K562 (cell line): ENCODE measurements around the gene HSBP1L1. TPM values are rescaled to one million over a fixed set of nuclear protein-coding genes. Genes with fewer than 3 reads are reported as not detected.

Experiments
- ATAC-seq: fragments of 200-7000 bp; cut with Tn5 transposase; 3 replicates; pipeline ENCODE4 v1.9.1; 2020; ENCODE audit warnings: moderate library complexity
- BruUV-seq: library from RNA; stranded (reverse); fragments of 400-500 nt; replicated peaks from 2 replicates; lab custom pipeline; 2021; lab: Mats Ljungman, UMichigan
- CTCF ChIA-PET: fragments of 300-600 bp; formaldehyde crosslinking; extraction: SDS; loops from one replicate; lab custom pipeline; 2021; ENCODE audit warnings: low intra/inter-chr PET ratio; lab: Yijun Ruan, JAX
- POLR2A ChIA-PET: fragments of 300-600, 350-650 bp; sonication (Branson Sonifier 250); formaldehyde crosslinking; extraction: SDS; loops from one replicate; lab custom pipeline; 2021; ENCODE audit warnings: antibody characterized with exemption, inconsistent platforms; lab: Yijun Ruan, JAX
- DNase-seq, 4 experiments: peaks; one replicate each; pipeline versions ENCODE4 v3.0.0 to v3.0.0-alpha.2; 2011 to 2018; ENCODE audit warnings: low spot score in 3 of 4, mixed read lengths in 3 of 4; ENCODE audit errors: extremely low read depth in 1 of 4
- FAIRE-seq: peaks from 2 replicates; lab custom pipeline; 2011; peaks lifted over from hg19 to GRCh38; lab: Jason Lieb, UNC
- H2AFZ ChIP-seq: 2 replicates; pipeline ENCODE4 v1.6.0; 2011; ENCODE audit warnings: low read depth, low read length, control low read depth, inconsistent platforms
- H3K27ac ChIP-seq: fragments of 200-600 bp; 3 replicates; pipeline ENCODE4 v1.8.0; 2011; ENCODE audit warnings: low read depth, mild to moderate bottlenecking, control low read depth, inconsistent platforms, low read length, moderate library complexity, mixed read lengths; ENCODE audit errors: extremely low read depth
- H3K27me3 ChIP-seq, 2 experiments: fragments of 300-600 bp in 1 of 2; 2 replicates in 1 of 2; 3 replicates in 1 of 2; pipeline versions ENCODE4 v1.6.0 to v1.8.0; 2011; ENCODE audit warnings: inconsistent platforms in 2 of 2, low read length in 2 of 2, mild to moderate bottlenecking in 1 of 2, mixed read lengths in 1 of 2, moderate library complexity in 1 of 2; ENCODE audit not compliant: control insufficient read depth in 2 of 2, insufficient read depth in 2 of 2
- H3K36me3 ChIP-seq: fragments of 300-600 bp; 3 replicates; pipeline ENCODE4 v1.8.0; 2011; ENCODE audit warnings: mild to moderate bottlenecking, low read length, inconsistent platforms; ENCODE audit not compliant: control insufficient read depth, insufficient read depth
- H3K4me1 ChIP-seq, 2 experiments: fragments of 200-600 bp in 1 of 2; replicated peaks in 1 of 2; 2 replicates in 1 of 2; 3 replicates in 1 of 2; pipeline versions ENCODE4 v1.5.1 to v1.8.0; 2011; ENCODE audit warnings: inconsistent platforms in 2 of 2, low read length in 2 of 2, mild to moderate bottlenecking in 1 of 2, mixed read lengths in 1 of 2, moderate library complexity in 1 of 2; ENCODE audit not compliant: control insufficient read depth in 2 of 2, insufficient read depth in 2 of 2
- H3K4me2 ChIP-seq: 2 replicates; pipeline ENCODE4 v1.6.1; 2011; ENCODE audit warnings: low read length, control low read depth, inconsistent platforms, mixed read lengths; ENCODE audit not compliant: insufficient read depth
- H3K4me3 ChIP-seq: fragments of 200-600 bp; sonication (generic), shearing (Covaris generic); 2 replicates; pipeline ENCODE4 v1.5.1; 2016; ENCODE audit warnings: control low read depth, inconsistent platforms
- H3K79me2 ChIP-seq: fragments of 200-600 bp; 3 replicates; pipeline ENCODE4 v1.8.0; 2011; ENCODE audit warnings: low read length, inconsistent platforms; ENCODE audit not compliant: control insufficient read depth, insufficient read depth
- H3K9ac ChIP-seq, 2 experiments: 2 replicates each; pipeline versions ENCODE4 v1.6.0 to v1.6.1; 2011; ENCODE audit warnings: low read depth in 2 of 2, low read length in 2 of 2, control low read depth in 1 of 2, inconsistent platforms in 1 of 2, mild to moderate bottlenecking in 1 of 2, mixed read lengths in 1 of 2; ENCODE audit not compliant: insufficient read depth in 1 of 2
- H3K9me1 ChIP-seq: one replicate; pipeline ENCODE4 v1.6.0; 2011; ENCODE audit warnings: inconsistent platforms, mild to moderate bottlenecking, low read length, moderate library complexity; ENCODE audit not compliant: control insufficient read depth, insufficient read depth
- H3K9me3 ChIP-seq: replicated peaks from 2 replicates; pipeline ENCODE4 v1.5.1; 2011; ENCODE audit warnings: low read depth, low read length, inconsistent platforms; ENCODE audit not compliant: control insufficient read depth, insufficient read depth
- H4K20me1 ChIP-seq: replicated peaks from 2 replicates; pipeline ENCODE4 v1.6.1; 2011; ENCODE audit warnings: low read length, inconsistent platforms, mixed read lengths; ENCODE audit not compliant: control insufficient read depth, insufficient read depth
- EP300 ChIP-seq: IDR thresholded peaks from 2 replicates; pipeline ENCODE4 v1.6.1; 2012; ENCODE audit warnings: low read length, improper control_type of control experiment
- HNRNPK ChIP-seq: fragments of 200-400 bp; formaldehyde crosslinking; IDR thresholded peaks from one replicate; pipeline ENCODE4 v1.6.1; 2018; ENCODE audit warnings: mild to moderate bottlenecking, low read depth, low read length; ENCODE audit not compliant: poor library complexity, severe bottlenecking
- RBBP5 ChIP-seq: fragments of 200-600 bp; sonication (generic); IDR thresholded peaks from 2 replicates; pipeline ENCODE4 v1.6.1; 2012; ENCODE audit warnings: borderline replicate concordance, mild to moderate bottlenecking, low read length, control low read depth, inconsistent platforms; ENCODE audit not compliant: insufficient read depth, poor library complexity, severe bottlenecking
- RBM15 ChIP-seq: fragments of 200-400 bp; formaldehyde crosslinking; IDR thresholded peaks from 2 replicates; pipeline ENCODE4 v1.6.1; 2018; ENCODE audit warnings: mild to moderate bottlenecking, low read length, moderate library complexity; ENCODE audit not compliant: insufficient read depth
- RNF2 ChIP-seq: sonication (generic); IDR thresholded peaks from 2 replicates; pipeline ENCODE4 v1.6.1; 2016
- TCF3 ChIP-seq: sonication (generic); formaldehyde crosslinking; IDR thresholded peaks from 2 replicates; pipeline ENCODE4 v1.4.0; 2020; ENCODE audit warnings: mild to moderate bottlenecking, missing genetic modification reagents
- ZNF12 ChIP-seq: sonication (generic); formaldehyde crosslinking; IDR thresholded peaks from 2 replicates; pipeline ENCODE4 v1.4.0; 2020; ENCODE audit warnings: mild to moderate bottlenecking, missing genetic modification reagents
- WGBS: fragments of 100-300 bp; shearing (Covaris generic); methylation state at CpG from one replicate; pipeline ENCODE4 v1.1.6; 2016; ENCODE audit warnings: low coverage, mixed read lengths; ENCODE audit not compliant: insufficient coverage; ENCODE audit errors: missing lambda C conversion rate; 5-methylcytosine and 5-hydroxymethylcytosine counted together
- in situ Hi-C: fragments of 300-500 bp; cut with MboI; formaldehyde crosslinking; loops from 4 replicates; pipeline ENCODE4 v1.15.0; 2018; ENCODE audit warnings: inconsistent platforms, mixed read lengths
- intact Hi-C: fragments of 100-400 bp; cut with micrococcal nuclease; formaldehyde crosslinking; loops from 2 replicates; pipeline ENCODE4 v1.14.2; 2022
- polyA plus RNA-seq, 8 experiments: library from polyadenylated mRNA; depleted of rRNA in 4 of 8; stranded (reverse) in 5 of 8; unstranded in 3 of 8; fragments of >200 nt; fragmentation: Nextera tagmentation in 2 of 8; fragmentation: Illumina TruSeq in 1 of 8; extraction: Ambion mirVana in 2 of 8; extraction: Trizol in 1 of 8; gene quantifications; 2 replicates each; pipeline versions ENCODE4 v1.2.1 to v1.2.3, GENCODE V29; 2011 to 2014; ENCODE audit warnings: inconsistent platforms in 1 of 8, missing spikeins in 1 of 8
- total RNA-seq, 7 experiments: library from RNA; depleted of rRNA in 6 of 7; stranded (reverse); fragments of >200 nt in 6 of 7; fragmentation: Illumina TruSeq in 2 of 7; extraction: Trizol in 2 of 7; gene quantifications; 2 replicates each; pipeline versions ENCODE4 v1.2.1 to v1.2.3, GENCODE V29; 2011 to 2021; ENCODE audit warnings: low replicate concordance in 1 of 7
- TF ChIP-seq, protein P1 (sequence below): sonication (generic); formaldehyde crosslinking; IDR thresholded peaks from 2 replicates; pipeline ENCODE4 v1.8.0; 2022; ENCODE audit warnings: mild to moderate bottlenecking, missing genetic modification reagents
- TF ChIP-seq, protein P2 (sequence below): sonication (generic); formaldehyde crosslinking; IDR thresholded peaks from 2 replicates; pipeline ENCODE4 v1.8.1; 2022; ENCODE audit warnings: missing genetic modification reagents
- TF ChIP-seq, protein P3 (sequence below): fragments of 250-450 bp; sonication (Bioruptor Pico); IDR thresholded peaks from 2 replicates; pipeline ENCODE4 v1.8.0; 2022; ENCODE audit warnings: moderate library complexity, mild to moderate bottlenecking, inconsistent platforms

The HSBP1L1 gene
- total and polyA plus RNA-seq, 9 of the 15 experiments (the other 6 are each of a cell fraction or from before 2014, with no cell fraction given), result 0.24 to 0.36 TPM; not detected in 7

DNA sequence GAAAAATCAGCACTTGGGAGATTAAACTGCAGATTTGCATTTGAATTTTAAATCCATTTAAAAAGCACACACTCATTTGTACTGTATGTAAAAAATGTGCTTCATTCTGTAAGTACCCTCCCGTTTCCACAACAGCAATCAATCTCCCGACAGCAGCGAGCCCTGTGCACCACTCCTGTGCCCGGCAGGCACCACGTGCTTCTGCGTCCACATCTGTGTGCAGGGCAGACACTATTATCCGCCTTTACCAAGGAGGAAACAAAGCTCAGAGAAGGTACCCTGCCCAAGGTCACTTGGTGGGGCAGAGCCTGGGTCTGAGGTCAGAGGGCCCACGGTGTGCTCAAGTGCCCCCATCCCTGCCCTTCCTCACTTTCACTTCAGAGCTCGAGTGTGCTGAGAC is 7.5 kb downstream of the HSBP1L1 start:
- H3K27ac ChIP-seq, result no peak overlapping the region
- no peak overlapping the region for H3K9ac ChIP-seq
- peaks cover 45% of the 10 kb centered on the region for H3K79me2 ChIP-seq
- ChIA-PET CTCF (no interaction called here), POLR2A (no interaction called here)
- no peaks in the 10 kb centered on the region for H3K9me1 ChIP-seq
- intact Hi-C loops (no loop called here), in situ Hi-C loops (no loop called here)
- H3K4me2 ChIP-seq, result no peak overlapping the region
- H3K4me3 ChIP-seq, result no peak overlapping the region
- no peak overlapping the region for H2AFZ ChIP-seq
- no peaks in the 10 kb centered on the region for H3K9me3 ChIP-seq
- peaks cover 30% of the 10 kb centered on the region for H4K20me1 ChIP-seq
- 93% methylated on average over 9 of the region's 9 CpGs for WGBS
- peaks cover 9 to 18% of the 10 kb centered on the region in 2 experiments; a peak in 4 of 5 replicates for H3K4me1 ChIP-seq
- H3K27me3 ChIP-seq, result no peaks in the 10 kb centered on the region
- BruUV-seq, result no TSS peak
- ATAC-seq, result no peak
- peaks cover 70% of the 10 kb centered on the region for H3K36me3 ChIP-seq
- FAIRE-seq, result no peak
- DNase-seq, result no peak
- TF ChIP-seq TCF3, result no peak
- TF ChIP-seq EP300, result no peak
- no peak for TF ChIP-seq ZNF12 (CRISPR knock-in tag)
- TF ChIP-seq, protein P1, sequence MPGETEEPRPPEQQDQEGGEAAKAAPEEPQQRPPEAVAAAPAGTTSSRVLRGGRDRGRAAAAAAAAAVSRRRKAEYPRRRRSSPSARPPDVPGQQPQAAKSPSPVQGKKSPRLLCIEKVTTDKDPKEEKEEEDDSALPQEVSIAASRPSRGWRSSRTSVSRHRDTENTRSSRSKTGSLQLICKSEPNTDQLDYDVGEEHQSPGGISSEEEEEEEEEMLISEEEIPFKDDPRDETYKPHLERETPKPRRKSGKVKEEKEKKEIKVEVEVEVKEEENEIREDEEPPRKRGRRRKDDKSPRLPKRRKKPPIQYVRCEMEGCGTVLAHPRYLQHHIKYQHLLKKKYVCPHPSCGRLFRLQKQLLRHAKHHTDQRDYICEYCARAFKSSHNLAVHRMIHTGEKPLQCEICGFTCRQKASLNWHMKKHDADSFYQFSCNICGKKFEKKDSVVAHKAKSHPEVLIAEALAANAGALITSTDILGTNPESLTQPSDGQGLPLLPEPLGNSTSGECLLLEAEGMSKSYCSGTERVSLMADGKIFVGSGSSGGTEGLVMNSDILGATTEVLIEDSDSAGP (CRISPR knock-in tag), result no peak
- no peak for TF ChIP-seq RNF2
- no peak for TF ChIP-seq RBM15
- TF ChIP-seq, protein P2, sequence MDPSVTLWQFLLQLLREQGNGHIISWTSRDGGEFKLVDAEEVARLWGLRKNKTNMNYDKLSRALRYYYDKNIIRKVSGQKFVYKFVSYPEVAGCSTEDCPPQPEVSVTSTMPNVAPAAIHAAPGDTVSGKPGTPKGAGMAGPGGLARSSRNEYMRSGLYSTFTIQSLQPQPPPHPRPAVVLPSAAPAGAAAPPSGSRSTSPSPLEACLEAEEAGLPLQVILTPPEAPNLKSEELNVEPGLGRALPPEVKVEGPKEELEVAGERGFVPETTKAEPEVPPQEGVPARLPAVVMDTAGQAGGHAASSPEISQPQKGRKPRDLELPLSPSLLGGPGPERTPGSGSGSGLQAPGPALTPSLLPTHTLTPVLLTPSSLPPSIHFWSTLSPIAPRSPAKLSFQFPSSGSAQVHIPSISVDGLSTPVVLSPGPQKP (CRISPR knock-in tag), result no peak
- TF ChIP-seq HNRNPK, result no peak
- TF ChIP-seq RBBP5, result no peak
- TF ChIP-seq, protein P3, sequence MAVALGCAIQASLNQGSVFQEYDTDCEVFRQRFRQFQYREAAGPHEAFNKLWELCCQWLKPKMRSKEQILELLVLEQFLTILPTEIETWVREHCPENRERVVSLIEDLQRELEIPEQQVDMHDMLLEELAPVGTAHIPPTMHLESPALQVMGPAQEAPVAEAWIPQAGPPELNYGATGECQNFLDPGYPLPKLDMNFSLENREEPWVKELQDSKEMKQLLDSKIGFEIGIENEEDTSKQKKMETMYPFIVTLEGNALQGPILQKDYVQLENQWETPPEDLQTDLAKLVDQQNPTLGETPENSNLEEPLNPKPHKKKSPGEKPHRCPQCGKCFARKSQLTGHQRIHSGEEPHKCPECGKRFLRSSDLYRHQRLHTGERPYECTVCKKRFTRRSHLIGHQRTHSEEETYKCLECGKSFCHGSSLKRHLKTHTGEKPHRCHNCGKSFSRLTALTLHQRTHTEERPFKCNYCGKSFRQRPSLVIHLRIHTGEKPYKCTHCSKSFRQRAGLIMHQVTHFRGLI, result no peak
